Keratinocyte (primary cell): Measurements from ENCODE around the gene SCFD2. TPM values are rescaled to one million over a fixed set of nuclear protein-coding genes. Genes with fewer than 3 reads are reported as not detected.

Experiments
- DNase-seq: peaks from one replicate; pipeline ENCODE4 v3.0.0-alpha.2; 2011; ENCODE audit warnings: low read depth, missing footprints, low spot score
- FAIRE-seq: peaks from 2 replicates; lab custom pipeline; 2011; peaks lifted over from hg19 to GRCh38; lab: Jason Lieb, UNC
- H2AFZ ChIP-seq: 2 replicates; pipeline ENCODE4 v1.6.0; 2012; ENCODE audit warnings: low read length, control low read depth, inconsistent platforms; ENCODE audit not compliant: control insufficient read depth
- H3K27ac ChIP-seq: 2 replicates; pipeline ENCODE4 v1.5.1; 2011; ENCODE audit warnings: low read length; ENCODE audit not compliant: control insufficient read depth, insufficient read depth
- H3K27me3 ChIP-seq: 3 replicates; pipeline ENCODE4 v1.6.0; 2011; ENCODE audit warnings: low read length; ENCODE audit not compliant: control insufficient read depth, insufficient read depth; ENCODE audit errors: extremely low read depth
- H3K36me3 ChIP-seq, 2 experiments: 2 replicates in 1 of 2; 3 replicates in 1 of 2; pipeline ENCODE4 v1.5.1; 2011; ENCODE audit warnings: low read length in 2 of 2, mild to moderate bottlenecking in 1 of 2; ENCODE audit not compliant: control insufficient read depth in 2 of 2, insufficient read depth in 2 of 2; ENCODE audit errors: extremely low read depth in 1 of 2
- H3K4me1 ChIP-seq: 3 replicates; pipeline ENCODE4 v1.5.1; 2011; ENCODE audit warnings: low read length; ENCODE audit not compliant: control insufficient read depth, insufficient read depth; ENCODE audit errors: extremely low read depth
- H3K4me2 ChIP-seq: 3 replicates; pipeline ENCODE4 v1.6.0; 2011; ENCODE audit warnings: low read depth, low read length; ENCODE audit not compliant: control insufficient read depth, insufficient read depth; ENCODE audit errors: extremely low read depth
- H3K4me3 ChIP-seq, 3 experiments: fragments of 200-600 bp in 1 of 3; sonication (generic) in 1 of 3; 2 replicates in 2 of 3; 3 replicates in 1 of 3; pipeline ENCODE4 v1.5.1; 2011 to 2016; ENCODE audit warnings: low read length in 3 of 3, mild to moderate bottlenecking in 3 of 3, control low read depth in 2 of 3, inconsistent platforms in 1 of 3, low read depth in 1 of 3, mixed read lengths in 1 of 3, mixed run types in 1 of 3, moderate library complexity in 1 of 3; ENCODE audit not compliant: control insufficient read depth in 2 of 3, insufficient read depth in 2 of 3; ENCODE audit errors: extremely low read depth in 1 of 3
- H3K79me2 ChIP-seq: 2 replicates; pipeline ENCODE4 v1.6.0; 2012; ENCODE audit warnings: low read length; ENCODE audit not compliant: control insufficient read depth, insufficient read depth
- H3K9ac ChIP-seq: 3 replicates; pipeline ENCODE4 v1.6.0; 2011; ENCODE audit warnings: low read length; ENCODE audit not compliant: control insufficient read depth, insufficient read depth; ENCODE audit errors: extremely low read depth
- H3K9me1 ChIP-seq: 3 replicates; pipeline ENCODE4 v1.6.0; 2011; ENCODE audit warnings: low read length; ENCODE audit not compliant: control insufficient read depth, insufficient read depth; ENCODE audit errors: extremely low read depth
- H3K9me3 ChIP-seq: 2 replicates; pipeline ENCODE4 v1.5.1; 2012; ENCODE audit warnings: low read depth, low read length; ENCODE audit not compliant: control insufficient read depth
- H4K20me1 ChIP-seq: 3 replicates; pipeline ENCODE4 v1.6.0; 2011; ENCODE audit warnings: low read length; ENCODE audit not compliant: control insufficient read depth, insufficient read depth; ENCODE audit errors: extremely low read depth
- EZH2 ChIP-seq: IDR thresholded peaks from one replicate; pipeline ENCODE4 v1.6.1; 2012; ENCODE audit warnings: inconsistent platforms, mild to moderate bottlenecking, low read length, moderate library complexity
- dilution Hi-C: fragments of 300-500 bp; cut with MboI; formaldehyde crosslinking; loops from one replicate; pipeline ENCODE4 v1.7.0; 2020; ENCODE audit warnings: low sequenced_read_pairs; ENCODE audit not compliant: extremely low pct_ligation_motif_present
- polyA plus RNA-seq, 5 experiments: library from polyadenylated mRNA; depleted of rRNA in 3 of 5; stranded (reverse) in 3 of 5; stranded (forward) in 1 of 5; unstranded in 1 of 5; fragments of >200 nt; gene quantifications; 1 replicate in 1 of 5; 2 replicates in 3 of 5; 3 replicates in 1 of 5; pipeline versions ENCODE4 v1.2.1 to v1.2.3, GENCODE V29; 2011 to 2012; ENCODE audit warnings: missing spikeins in 2 of 5, low read depth in 1 of 5, low replicate concordance in 1 of 5
- TF ChIP-seq, protein P1 (sequence below), 3 experiments: IDR thresholded peaks in 1 of 3; conservative IDR thresholded peaks in 1 of 3; optimal IDR thresholded peaks in 1 of 3; 2 replicates in 2 of 3; 3 replicates in 1 of 3; pipeline versions ENCODE3 to v1.5.1; 2011; ENCODE audit warnings: low read length in 3 of 3, mild to moderate bottlenecking in 3 of 3, moderate library complexity in 2 of 3, control low read depth in 1 of 3, inconsistent platforms in 1 of 3; ENCODE audit not compliant: insufficient read depth in 2 of 3; ENCODE audit errors: extremely low read depth in 1 of 3

Gene SCFD2
- polyA plus RNA-seq, 1 donor (not counting 4 experiments of a cell fraction or from before 2014, with no cell fraction given): 13.9 TPM

DNA sequence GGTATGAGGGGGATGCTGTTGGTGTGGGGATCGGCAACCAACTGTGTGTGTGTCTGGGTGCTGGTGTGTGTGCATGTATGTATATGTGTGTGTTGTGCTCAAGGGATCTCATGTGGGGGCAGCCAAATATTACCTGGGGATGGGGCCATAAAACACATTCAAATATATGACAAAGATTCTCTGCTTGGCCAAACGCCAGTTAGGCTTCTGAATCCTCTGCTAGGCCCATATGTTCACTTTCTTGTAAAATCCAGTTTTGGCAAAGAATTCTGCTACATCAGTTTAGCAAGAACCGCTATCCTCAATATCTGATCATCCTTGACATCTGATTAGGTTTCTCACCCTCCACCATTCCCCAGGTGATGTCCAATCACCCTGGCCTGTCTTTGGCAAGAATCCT, 397.2 kb downstream of the SCFD2 start:
- no peaks in the 10 kb centered on the region for H3K27me3 ChIP-seq
- H3K4me2 ChIP-seq: no peak overlapping the region
- no peak for TF ChIP-seq EZH2
- TF ChIP-seq, protein P1, sequence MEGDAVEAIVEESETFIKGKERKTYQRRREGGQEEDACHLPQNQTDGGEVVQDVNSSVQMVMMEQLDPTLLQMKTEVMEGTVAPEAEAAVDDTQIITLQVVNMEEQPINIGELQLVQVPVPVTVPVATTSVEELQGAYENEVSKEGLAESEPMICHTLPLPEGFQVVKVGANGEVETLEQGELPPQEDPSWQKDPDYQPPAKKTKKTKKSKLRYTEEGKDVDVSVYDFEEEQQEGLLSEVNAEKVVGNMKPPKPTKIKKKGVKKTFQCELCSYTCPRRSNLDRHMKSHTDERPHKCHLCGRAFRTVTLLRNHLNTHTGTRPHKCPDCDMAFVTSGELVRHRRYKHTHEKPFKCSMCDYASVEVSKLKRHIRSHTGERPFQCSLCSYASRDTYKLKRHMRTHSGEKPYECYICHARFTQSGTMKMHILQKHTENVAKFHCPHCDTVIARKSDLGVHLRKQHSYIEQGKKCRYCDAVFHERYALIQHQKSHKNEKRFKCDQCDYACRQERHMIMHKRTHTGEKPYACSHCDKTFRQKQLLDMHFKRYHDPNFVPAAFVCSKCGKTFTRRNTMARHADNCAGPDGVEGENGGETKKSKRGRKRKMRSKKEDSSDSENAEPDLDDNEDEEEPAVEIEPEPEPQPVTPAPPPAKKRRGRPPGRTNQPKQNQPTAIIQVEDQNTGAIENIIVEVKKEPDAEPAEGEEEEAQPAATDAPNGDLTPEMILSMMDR (optimal IDR thresholded peaks at IDR 0.05 in 1 of 3, IDR thresholded peaks at IDR 0.05 in 1 of 3, conservative IDR thresholded peaks at IDR 0.05 in 1 of 3; ENCODE audit: extremely low read depth in 1 of 3, insufficient read depth in 2 of 3, low read length in 3 of 3): no peak
- DNase-seq (no peak), FAIRE-seq (no peak)
- no peaks in the 10 kb centered on the region for H3K9me3 ChIP-seq
- no peaks in the 10 kb centered on the region for H3K9me1 ChIP-seq
- H3K27ac ChIP-seq: no peak overlapping the region
- H3K9ac ChIP-seq: no peak overlapping the region
- no peaks in the 10 kb centered on the region for H3K79me2 ChIP-seq
- H3K4me1 ChIP-seq: peaks cover 8% of the 10 kb centered on the region
- no peak overlapping the region for H3K4me3 ChIP-seq
- no peaks in the 10 kb centered on the region for H3K36me3 ChIP-seq
- no peaks in the 10 kb centered on the region for H4K20me1 ChIP-seq
- H2AFZ ChIP-seq: no peak overlapping the region
- dilution Hi-C loops: no loop called here

DNA sequence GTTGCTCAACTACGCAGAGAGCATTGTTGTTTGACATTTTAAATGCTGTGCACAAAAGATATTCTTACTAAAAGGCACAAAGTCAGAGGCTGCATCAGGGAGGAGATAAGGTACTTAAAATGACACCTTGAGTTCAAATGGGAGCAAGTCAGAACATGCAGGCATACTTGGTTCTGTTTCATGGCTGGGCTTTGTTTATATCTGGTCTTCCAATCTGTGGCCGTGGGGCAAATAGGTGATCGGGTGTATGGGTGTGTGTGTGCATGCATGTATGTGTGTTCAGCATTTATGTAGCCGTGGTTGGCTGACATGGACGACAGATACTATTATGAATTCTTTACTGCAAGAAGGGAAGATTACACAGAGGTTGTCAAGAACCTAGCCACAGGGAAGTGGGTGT, 397.6 kb downstream of the SCFD2 start:
- DNase-seq: peak; percentile 9

More for the DNA sequence above, 397.6 kb downstream of the SCFD2 start:
- Histone ChIP-seq H3K9me1 (no peaks in the 10 kb centered on the region), H2AFZ (no peak overlapping the region), H3K4me2 (peak overlapping the region; percentile 20), H3K4me3 (no peak overlapping the region), H3K9me3 (no peaks in the 10 kb centered on the region), H3K9ac (no peak overlapping the region), H3K27me3 (no peaks in the 10 kb centered on the region), H3K36me3 (no peaks in the 10 kb centered on the region), H3K27ac (no peak overlapping the region), H3K4me1 (peaks cover 8% of the 10 kb centered on the region), H3K79me2 (no peaks in the 10 kb centered on the region), H4K20me1 (no peaks in the 10 kb centered on the region)
- TF ChIP-seq EZH2: no peak
- TF ChIP-seq, protein P1 (optimal IDR thresholded peaks at IDR 0.05 in 1 of 3, IDR thresholded peaks at IDR 0.05 in 1 of 3, conservative IDR thresholded peaks at IDR 0.05 in 1 of 3; ENCODE audit: extremely low read depth in 1 of 3, insufficient read depth in 2 of 3, low read length in 3 of 3): no peak
- dilution Hi-C loops: no loop called here
- FAIRE-seq: peak; percentile 58
